H1 (cell line): ENCODE results near the gene TCP11. TPM values are rescaled to one million over a fixed set of nuclear protein-coding genes. Genes with fewer than 3 reads are reported as not detected.
A peak's percentile ranks its signal among the peaks of the same experiment; 100 is the strongest.

ENCODE experiments used
- CTCF ChIA-PET: fragments of 300-600 bp; sonication (Branson Sonifier 250); formaldehyde crosslinking; loops from one replicate; lab custom pipeline; 2021; ENCODE audit not compliant: partially characterized antibody; lab: Charles Lee
- POLR2A ChIA-PET: fragments of 300-600 bp; sonication (Branson Sonifier 250); formaldehyde crosslinking; loops from one replicate; lab custom pipeline; 2021; ENCODE audit warnings: inconsistent platforms; ENCODE audit not compliant: partially characterized antibody; lab: Charles Lee
- DNase-seq, 2 experiments: peaks; one replicate each; pipeline versions ENCODE4 v3.0.0 to v3.0.0-alpha.2; 2010 to 2022; ENCODE audit warnings: low spot score in 2 of 2, low read depth in 1 of 2, mixed read lengths in 1 of 2
- FAIRE-seq: peaks from 2 replicates; lab custom pipeline; 2011; peaks lifted over from hg19 to GRCh38; lab: Jason Lieb, UNC
- H2AFZ ChIP-seq: 2 replicates; pipeline ENCODE4 v1.8.1; 2012; ENCODE audit warnings: low read length, inconsistent platforms
- H2AK5ac ChIP-seq: 2 replicates; pipeline ENCODE4 v1.6.1; 2013; ENCODE audit warnings: low read depth, low read length
- H2BK120ac ChIP-seq: replicated peaks from 2 replicates; pipeline ENCODE3; 2013; ENCODE audit warnings: low read depth, low read length, inconsistent platforms
- H2BK12ac ChIP-seq: 2 replicates; pipeline ENCODE4 v1.6.1; 2013; ENCODE audit warnings: low read depth, low read length
- H2BK15ac ChIP-seq: 2 replicates; pipeline ENCODE4 v1.6.1; 2013; ENCODE audit warnings: low read length
- H2BK20ac ChIP-seq: 2 replicates; pipeline ENCODE4 v1.6.1; 2013; ENCODE audit warnings: low read length
- H2BK5ac ChIP-seq: 2 replicates; pipeline ENCODE4 v1.6.1; 2013; ENCODE audit warnings: low read depth, low read length
- H3K14ac ChIP-seq: 2 replicates; pipeline ENCODE4 v1.6.1; 2013; ENCODE audit warnings: inconsistent platforms; ENCODE audit not compliant: insufficient read length
- H3K18ac ChIP-seq: 2 replicates; pipeline ENCODE4 v1.6.1; 2013; ENCODE audit warnings: low read length; ENCODE audit errors: extremely low read depth
- H3K23ac ChIP-seq: 2 replicates; pipeline ENCODE4 v1.6.1; 2013; ENCODE audit warnings: inconsistent platforms; ENCODE audit not compliant: insufficient read length
- H3K23me2 ChIP-seq: 2 replicates; pipeline ENCODE4 v1.6.1; 2013; ENCODE audit warnings: low read depth, low read length
- H3K27ac ChIP-seq: 2 replicates; pipeline ENCODE4 v1.6.1; 2011; ENCODE audit warnings: low read depth, low read length, inconsistent platforms
- H3K27me3 ChIP-seq, 4 experiments: replicated peaks in 1 of 4; 1 replicate in 1 of 4; 2 replicates in 3 of 4; pipeline versions ENCODE4 v1.6.1 to v1.8.1; 2011 to 2013; ENCODE audit warnings: low read length in 3 of 4, mild to moderate bottlenecking in 3 of 4, inconsistent platforms in 2 of 4, mixed read lengths in 2 of 4, moderate library complexity in 1 of 4; ENCODE audit not compliant: control insufficient read depth in 3 of 4, insufficient read depth in 3 of 4; ENCODE audit errors: extremely low read depth in 1 of 4
- H3K36me3 ChIP-seq, 4 experiments: 2 replicates each; pipeline versions ENCODE4 v1.6.1 to v1.8.1; 2011 to 2013; ENCODE audit warnings: mild to moderate bottlenecking in 4 of 4, low read length in 3 of 4, moderate library complexity in 2 of 4, control low read depth in 1 of 4, inconsistent platforms in 1 of 4; ENCODE audit not compliant: insufficient read depth in 4 of 4, control insufficient read depth in 2 of 4
- H3K4ac ChIP-seq: replicated peaks from 2 replicates; pipeline ENCODE3; 2013; ENCODE audit warnings: low read length, low read depth, mixed read lengths, inconsistent platforms; ENCODE audit not compliant: insufficient read length
- H3K4me1 ChIP-seq, 4 experiments: replicated peaks in 1 of 4; 1 replicate in 1 of 4; 2 replicates in 3 of 4; pipeline versions ENCODE4 v1.6.1 to v1.8.1; 2011 to 2013; ENCODE audit warnings: low read length in 3 of 4, inconsistent platforms in 2 of 4, mixed read lengths in 1 of 4; ENCODE audit not compliant: insufficient read depth in 4 of 4, control insufficient read depth in 3 of 4
- H3K4me2 ChIP-seq, 2 experiments: 2 replicates each; pipeline versions ENCODE4 v1.6.1 to v1.8.1; 2011 to 2013; ENCODE audit warnings: low read depth in 2 of 2, low read length in 2 of 2, control low read depth in 1 of 2, inconsistent platforms in 1 of 2, mild to moderate bottlenecking in 1 of 2; ENCODE audit not compliant: insufficient read depth in 1 of 2
- H3K4me3 ChIP-seq, 4 experiments: fragments of 200-600, 300-600 bp in 1 of 4; sonication (generic), shearing (Covaris generic), sonication (Bioruptor Twin) in 1 of 4; 2 replicates each; pipeline versions ENCODE4 v1.5.1 to v1.8.1; 2011 to 2016; ENCODE audit warnings: low read length in 4 of 4, low read depth in 3 of 4, control low read depth in 2 of 4, inconsistent platforms in 2 of 4, mild to moderate bottlenecking in 2 of 4, mixed read lengths in 1 of 4, moderate library complexity in 1 of 4; ENCODE audit not compliant: insufficient read depth in 2 of 4; ENCODE audit errors: extremely low read depth in 1 of 4
- H3K56ac ChIP-seq: replicated peaks from 2 replicates; pipeline ENCODE3; 2013; ENCODE audit warnings: low read depth, mild to moderate bottlenecking, mixed read lengths, low read length, inconsistent platforms; ENCODE audit not compliant: insufficient read length
- H3K79me1 ChIP-seq: 2 replicates; pipeline ENCODE4 v1.6.1; 2013; ENCODE audit warnings: low read depth, low read length, control low read depth
- H3K79me2 ChIP-seq, 2 experiments: 2 replicates each; pipeline versions ENCODE4 v1.6.1 to v1.8.1; 2012 to 2013; ENCODE audit warnings: low read length in 2 of 2, mild to moderate bottlenecking in 2 of 2, inconsistent platforms in 1 of 2; ENCODE audit not compliant: insufficient read depth in 2 of 2, control insufficient read depth in 1 of 2
- H3K9ac ChIP-seq, 4 experiments: replicated peaks in 1 of 4; 1 replicate in 1 of 4; 2 replicates in 3 of 4; pipeline versions ENCODE4 v1.6.1 to v1.8.1; 2011 to 2013; ENCODE audit warnings: low read depth in 3 of 4, low read length in 3 of 4, control low read depth in 2 of 4, mild to moderate bottlenecking in 2 of 4, moderate library complexity in 2 of 4, inconsistent platforms in 1 of 4; ENCODE audit errors: extremely low read depth in 1 of 4
- H3K9me3 ChIP-seq, 2 experiments: 2 replicates each; pipeline versions ENCODE4 v1.6.1 to v1.8.1; 2012 to 2013; ENCODE audit warnings: mild to moderate bottlenecking in 2 of 2, moderate library complexity in 2 of 2, control low read depth in 1 of 2, inconsistent platforms in 1 of 2, low read depth in 1 of 2, low read length in 1 of 2, mixed read lengths in 1 of 2; ENCODE audit not compliant: insufficient read depth in 2 of 2
- H4K20me1 ChIP-seq, 2 experiments: replicated peaks in 1 of 2; 2 replicates each; pipeline versions ENCODE3 to v1.8.1; 2011 to 2013; ENCODE audit warnings: inconsistent platforms in 2 of 2, low read length in 2 of 2, mild to moderate bottlenecking in 1 of 2; ENCODE audit not compliant: insufficient read depth in 2 of 2, control insufficient read depth in 1 of 2
- H4K5ac ChIP-seq: 2 replicates; pipeline ENCODE4 v1.6.1; 2013; ENCODE audit warnings: low read length, low read depth, mixed read lengths, inconsistent platforms; ENCODE audit not compliant: insufficient read length
- H4K8ac ChIP-seq: 2 replicates; pipeline ENCODE4 v1.8.0; 2013; ENCODE audit warnings: mild to moderate bottlenecking, moderate library complexity, low read length, inconsistent platforms; ENCODE audit not compliant: insufficient read depth; ENCODE audit errors: extremely low read depth
- H4K91ac ChIP-seq: replicated peaks from 2 replicates; pipeline ENCODE3; 2013; ENCODE audit warnings: low read length, mixed read lengths, inconsistent platforms; ENCODE audit not compliant: insufficient read length
- CBX8 ChIP-seq: fragments of 300-800, 300-1000 bp; sonication (generic); IDR thresholded peaks from 2 replicates; pipeline ENCODE4 v1.7.1; 2016; ENCODE audit warnings: low read depth, low read length, borderline replicate concordance
- CHD1 ChIP-seq: IDR thresholded peaks from 2 replicates; pipeline ENCODE4 v1.6.1; 2012; ENCODE audit warnings: low read depth, low read length, improper control_type of control experiment
- FOSL1 ChIP-seq: IDR thresholded peaks from 2 replicates; pipeline ENCODE4 v1.6.1; 2011; ENCODE audit warnings: mild to moderate bottlenecking, low read depth, low read length, moderate library complexity; ENCODE audit not compliant: insufficient read depth
- GTF2F1 ChIP-seq: IDR thresholded peaks from 2 replicates; pipeline ENCODE4 v1.6.1; 2012; ENCODE audit warnings: low read depth, low read length, improper control_type of control experiment, borderline replicate concordance
- KDM1A ChIP-seq: fragments of 200-600, 300-600 bp; sonication (generic); IDR thresholded peaks from 2 replicates; pipeline ENCODE4 v1.7.1; 2016; ENCODE audit warnings: mild to moderate bottlenecking, low read length, borderline replicate concordance
- KDM5A ChIP-seq: fragments of 200-600 bp; IDR thresholded peaks from 2 replicates; pipeline ENCODE4 v1.7.1; 2012; ENCODE audit warnings: mild to moderate bottlenecking, low read length, inconsistent platforms, mixed read lengths
- MAFK ChIP-seq: IDR thresholded peaks from 2 replicates; pipeline ENCODE4 v1.6.1; 2012; ENCODE audit warnings: low read depth, mild to moderate bottlenecking, improper control_type of control experiment, low read length
- RBBP5 ChIP-seq: IDR thresholded peaks from 2 replicates; pipeline ENCODE4 v1.7.1; 2012; ENCODE audit warnings: low read depth, mild to moderate bottlenecking, inconsistent platforms, low read length, moderate library complexity, borderline replicate concordance
- TAF7 ChIP-seq: optimal IDR thresholded peaks from 2 replicates; pipeline ENCODE3; 2011; ENCODE audit warnings: low read depth, mild to moderate bottlenecking, inconsistent platforms, low read length, moderate library complexity, borderline replicate concordance
- WGBS, 2 experiments: shearing (Covaris generic) in 1 of 2; methylation state at CpG; one replicate each; pipeline versions ENCODE4 v1.1.6 to v1.1.7; 2013 to 2015; ENCODE audit warnings: low lambda C conversion rate in 2 of 2, mixed read lengths in 2 of 2, inconsistent platforms in 1 of 2, low coverage in 1 of 2, missing lambda C conversion rate in 1 of 2; ENCODE audit not compliant: insufficient replicate concordance in 2 of 2, insufficient coverage in 1 of 2, insufficient read length in 1 of 2; ENCODE audit errors: extremely low coverage in 1 of 2, missing lambda C conversion rate in 1 of 2; 5-methylcytosine and 5-hydroxymethylcytosine counted together
- polyA plus RNA-seq, 7 experiments: library from polyadenylated mRNA; depleted of rRNA in 3 of 7; stranded (reverse) in 5 of 7; unstranded in 2 of 7; fragments of >200 nt in 5 of 7; fragments of 200-250 nt in 2 of 7; gene quantifications; 1 replicate in 5 of 7; 2 replicates in 1 of 7; 4 replicates in 1 of 7; pipeline versions ENCODE4 v1.2.1 to v1.2.3, GENCODE V29; 2011 to 2013; ENCODE audit warnings: missing spikeins in 2 of 7, mixed read lengths in 2 of 7
- total RNA-seq: library from RNA; stranded (reverse); fragmentation: NEBNext Ultra II Directional; extraction: Animal tissue kit (Norgen Biotek cat#: 25700); gene quantifications from 2 replicates; pipeline ENCODE4 v1.2.1, GENCODE V29; 2021
- TF ChIP-seq, protein P1 (sequence below): IDR thresholded peaks from 2 replicates; pipeline ENCODE4 v1.6.1; 2012; ENCODE audit warnings: low read length, inconsistent platforms

TCP11 gene
- total and polyA plus RNA-seq, 2 of the 8 experiments (the other 6 are each of a cell fraction or from before 2014, with no cell fraction given): 0.11 TPM; not detected in 1

DNA sequence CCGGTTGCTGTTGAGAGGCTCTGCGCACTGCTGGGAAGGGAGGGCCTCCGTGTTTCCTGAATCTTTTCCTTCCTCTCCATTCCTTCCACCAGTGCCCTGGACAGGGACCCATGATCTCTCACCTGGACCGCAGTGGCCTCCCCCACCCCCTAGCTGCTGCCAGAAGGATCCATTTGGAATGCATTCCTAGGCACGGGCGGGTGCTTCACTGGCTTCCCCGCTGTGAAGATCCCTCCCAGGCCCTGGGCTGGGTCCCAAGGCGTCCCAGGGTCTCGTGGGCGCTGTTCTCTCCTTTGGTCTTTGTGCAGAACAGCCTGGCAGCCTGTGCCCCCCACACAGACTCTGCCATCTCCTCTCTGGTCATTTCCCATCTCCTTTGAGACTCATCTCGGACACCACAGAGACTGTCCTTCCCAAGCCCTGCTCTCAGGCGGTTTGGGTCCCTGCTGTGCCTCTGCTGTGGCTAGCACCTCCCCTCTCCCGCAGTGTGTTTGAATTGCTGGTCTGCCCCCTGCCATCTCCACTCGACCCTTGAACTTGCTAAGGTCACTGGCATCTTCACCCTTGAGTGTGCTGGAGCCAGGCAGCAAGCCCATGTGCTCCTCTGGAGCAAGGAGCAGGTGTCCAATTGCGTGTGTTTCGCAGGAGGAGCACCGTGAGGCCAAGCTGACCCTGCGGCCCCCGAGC, 59.0 kb downstream of the TCP11 start:
- no peak overlapping the region for H2AFZ ChIP-seq
- no peak overlapping the region for H4K91ac ChIP-seq
- 86% methylated on average over 19 of the region's 19 CpGs; no CpG with 5 or more reads in 1 of the 2 experiments for WGBS, 2 experiments
- 0 out of 2 replicates have a peak overlapping the region, but pooled peaks have one; percentile 75 for H2BK12ac ChIP-seq
- no peak overlapping the region for H2BK20ac ChIP-seq
- H3K18ac ChIP-seq: no peak overlapping the region
- no peak overlapping the region for H2BK15ac ChIP-seq
- no peaks in the 10 kb centered on the region for H3K27me3 ChIP-seq
- no peaks in the 10 kb centered on the region for H3K9me3 ChIP-seq
- H3K4me1 ChIP-seq: peaks cover 0 to 10% (median 4%) of the 10 kb centered on the region in 4 experiments; a peak in 3 of 7 replicates
- no peaks in the 10 kb centered on the region for H3K79me1 ChIP-seq
- H3K23me2 ChIP-seq: no peaks in the 10 kb centered on the region
- H3K27ac ChIP-seq: no peak overlapping the region
- peak overlapping the region; percentile 75 for H2BK5ac ChIP-seq
- peaks cover 3 to 16% (median 11%) of the 10 kb centered on the region in 4 experiments for H3K36me3 ChIP-seq
- CTCF ChIA-PET: interaction anchor here (1.0 to 2.4 kb wide), 4 partner anchors 14 to 126 kb away, joined by 3 to 7 read pairs (median 4); no protein-coding TSS in a partner anchor
- H3K4me3 ChIP-seq: no peak overlapping the region
- POLR2A ChIA-PET: interaction anchor here (0.6 kb wide), 1 partner anchor 264 kb away, joined by 3 read pairs; no protein-coding TSS in a partner anchor
- no peak overlapping the region for H4K5ac ChIP-seq
- no peak overlapping the region for H3K23ac ChIP-seq
- no peak overlapping the region for H3K14ac ChIP-seq
- FAIRE-seq (no peak), DNase-seq (no peak)
- H2BK120ac ChIP-seq: no peak overlapping the region
- peak overlapping the region; percentile 39; the same call in 1 of the 2 replicates for H2AK5ac ChIP-seq
- no peak overlapping the region for H3K9ac ChIP-seq
- no peak overlapping the region for H3K4ac ChIP-seq
- no peaks in the 10 kb centered on the region for H3K79me2 ChIP-seq
- H3K4me2 ChIP-seq: no peak overlapping the region
- no peak overlapping the region for H3K56ac ChIP-seq
- H4K20me1 ChIP-seq: peaks cover 0 to 3% of the 10 kb centered on the region in 2 experiments
- no peak overlapping the region for H4K8ac ChIP-seq
- TF ChIP-seq MAFK: no peak
- TF ChIP-seq TAF7: no peak
- no peak for TF ChIP-seq CHD1
- no peak for TF ChIP-seq KDM5A
- no peak for TF ChIP-seq RBBP5
- no peak for TF ChIP-seq GTF2F1
- TF ChIP-seq FOSL1: no peak
- no peak for TF ChIP-seq CBX8
- TF ChIP-seq, protein P1, sequence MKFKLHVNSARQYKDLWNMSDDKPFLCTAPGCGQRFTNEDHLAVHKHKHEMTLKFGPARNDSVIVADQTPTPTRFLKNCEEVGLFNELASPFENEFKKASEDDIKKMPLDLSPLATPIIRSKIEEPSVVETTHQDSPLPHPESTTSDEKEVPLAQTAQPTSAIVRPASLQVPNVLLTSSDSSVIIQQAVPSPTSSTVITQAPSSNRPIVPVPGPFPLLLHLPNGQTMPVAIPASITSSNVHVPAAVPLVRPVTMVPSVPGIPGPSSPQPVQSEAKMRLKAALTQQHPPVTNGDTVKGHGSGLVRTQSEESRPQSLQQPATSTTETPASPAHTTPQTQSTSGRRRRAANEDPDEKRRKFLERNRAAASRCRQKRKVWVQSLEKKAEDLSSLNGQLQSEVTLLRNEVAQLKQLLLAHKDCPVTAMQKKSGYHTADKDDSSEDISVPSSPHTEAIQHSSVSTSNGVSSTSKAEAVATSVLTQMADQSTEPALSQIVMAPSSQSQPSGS: no peak
- TF ChIP-seq KDM1A: no peak
